PFSK-1 (cell line): ENCODE measurements around the gene RNASE8.
A peak's percentile ranks its signal among the peaks of the same experiment; 100 is the strongest.

Experiments used
- FOXP2 ChIP-seq: optimal IDR thresholded peaks from 2 replicates; pipeline ENCODE3; 2011; ENCODE audit warnings: borderline replicate concordance, control low read depth, inconsistent platforms; ENCODE audit not compliant: insufficient read depth; ENCODE audit errors: extremely low read length, extremely low read depth
- POLR2AphosphoS5 ChIP-seq: IDR thresholded peaks from 2 replicates; pipeline ENCODE4 v1.6.1; 2012; ENCODE audit warnings: low read depth, mild to moderate bottlenecking, control low read depth, low read length, moderate library complexity
- REST ChIP-seq, 2 experiments: IDR thresholded peaks; 2 replicates each; pipeline versions ENCODE4 v1.6.1 to v1.8.0; 2011 to 2012; ENCODE audit warnings: low read depth in 2 of 2, low read length in 2 of 2, control low read depth in 1 of 2, inconsistent platforms in 1 of 2, mild to moderate bottlenecking in 1 of 2, moderate library complexity in 1 of 2; ENCODE audit not compliant: insufficient read depth in 1 of 2

DNA sequence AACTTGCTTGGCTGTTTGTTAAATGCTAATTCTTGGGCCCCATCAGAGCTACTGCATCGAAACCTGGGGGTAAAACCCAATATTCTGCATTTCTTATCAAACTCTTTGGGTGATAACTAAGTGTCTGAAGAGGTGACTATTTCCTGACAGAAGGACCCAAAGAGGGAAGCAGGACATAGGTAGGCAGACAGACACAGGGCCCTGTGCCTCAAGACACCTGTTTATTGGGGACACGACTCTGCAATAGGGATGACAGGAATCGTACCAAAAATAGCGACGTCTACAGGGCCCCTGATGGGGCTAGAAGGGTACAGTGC, 32.2 kb downstream of the RNASE8 start:
- TF ChIP-seq REST (IDR thresholded peaks at IDR 0.05; ENCODE audit: insufficient read depth in 1 of 2, low read depth in 2 of 2, low read length in 2 of 2) (no peak), FOXP2 (no peak), POLR2AphosphoS5 (peak; percentile 46; the same call in 1 of the 2 replicates)
